HG03342 (cell line): ENCODE data around the gene CYB561A3.

Experiments used
- ATAC-seq: cut with Tn5 transposase; IDR thresholded peaks from one replicate; pipeline ENCODE4 v1.9.1; 2021; ENCODE audit warnings: mild to moderate bottlenecking, moderate library complexity; ENCODE audit not compliant: unreplicated experiment

CYB561A3 gene

DNA sequence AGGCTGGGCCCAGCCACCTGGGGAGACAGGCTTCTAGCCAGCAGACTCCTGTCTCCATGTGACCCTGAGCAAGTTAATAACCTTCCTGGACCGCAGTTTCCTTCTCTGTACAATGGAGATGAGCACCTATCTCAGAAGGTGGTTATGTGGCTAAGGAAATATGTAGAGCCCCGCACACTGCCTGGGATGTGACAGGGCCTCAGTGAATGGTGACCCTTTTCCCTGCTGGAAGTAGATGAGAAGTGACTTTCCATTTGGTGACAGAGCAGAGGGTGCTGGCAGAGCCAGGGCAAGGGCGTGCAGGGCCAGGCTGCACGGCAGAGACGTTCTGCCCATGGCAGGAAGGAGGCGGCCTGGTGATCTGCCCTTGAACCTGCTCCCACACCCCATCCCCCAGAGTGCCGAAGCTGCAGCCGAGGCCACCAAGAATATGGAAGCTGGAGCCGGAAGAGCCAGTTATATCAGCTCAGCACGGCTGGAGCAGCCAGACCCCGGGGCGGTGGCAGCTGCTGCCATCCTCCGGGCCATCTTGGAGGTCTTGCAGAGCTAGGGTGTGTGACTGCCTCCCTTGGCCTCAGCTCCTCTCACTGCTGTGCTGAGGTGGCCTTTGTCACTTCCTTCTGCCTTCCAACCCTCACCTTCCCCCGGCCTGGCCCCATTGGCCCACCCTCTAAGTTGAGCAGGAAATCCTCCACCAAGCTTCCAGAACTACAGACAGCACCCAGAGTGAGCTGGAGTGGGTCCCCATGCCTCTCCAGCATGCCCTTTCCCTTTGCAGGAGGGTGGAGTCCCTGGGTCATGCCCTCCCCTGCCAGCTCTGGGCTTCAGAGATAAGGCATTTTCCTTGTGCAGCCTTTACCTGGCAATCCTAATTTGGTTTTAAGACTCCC is 15.5 kb downstream of the CYB561A3 start:
- no peak for ATAC-seq

DNA sequence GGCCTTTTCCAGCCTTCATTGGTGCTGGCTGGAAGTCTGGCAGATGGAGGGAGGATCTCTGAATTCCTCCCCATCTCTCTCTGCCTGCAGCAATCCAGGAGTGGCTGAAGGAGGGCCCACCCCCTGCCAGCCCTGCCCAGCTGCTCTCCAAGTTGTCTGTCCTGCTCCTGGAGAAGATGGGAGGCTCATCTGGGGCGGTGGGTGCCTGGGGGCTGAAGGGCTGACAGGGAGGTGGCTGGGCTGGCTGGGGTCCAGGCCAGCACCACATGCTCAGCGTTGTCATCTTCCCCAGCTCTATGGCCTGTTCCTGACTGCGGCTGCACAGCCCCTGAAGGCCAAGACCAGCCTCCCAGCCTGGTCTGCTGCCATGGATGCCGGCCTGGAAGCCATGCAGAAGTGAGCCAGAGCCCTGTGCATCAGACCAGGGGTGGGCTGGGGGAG is 16.5 kb downstream of the CYB561A3 start:
- ATAC-seq, result no peak

DNA sequence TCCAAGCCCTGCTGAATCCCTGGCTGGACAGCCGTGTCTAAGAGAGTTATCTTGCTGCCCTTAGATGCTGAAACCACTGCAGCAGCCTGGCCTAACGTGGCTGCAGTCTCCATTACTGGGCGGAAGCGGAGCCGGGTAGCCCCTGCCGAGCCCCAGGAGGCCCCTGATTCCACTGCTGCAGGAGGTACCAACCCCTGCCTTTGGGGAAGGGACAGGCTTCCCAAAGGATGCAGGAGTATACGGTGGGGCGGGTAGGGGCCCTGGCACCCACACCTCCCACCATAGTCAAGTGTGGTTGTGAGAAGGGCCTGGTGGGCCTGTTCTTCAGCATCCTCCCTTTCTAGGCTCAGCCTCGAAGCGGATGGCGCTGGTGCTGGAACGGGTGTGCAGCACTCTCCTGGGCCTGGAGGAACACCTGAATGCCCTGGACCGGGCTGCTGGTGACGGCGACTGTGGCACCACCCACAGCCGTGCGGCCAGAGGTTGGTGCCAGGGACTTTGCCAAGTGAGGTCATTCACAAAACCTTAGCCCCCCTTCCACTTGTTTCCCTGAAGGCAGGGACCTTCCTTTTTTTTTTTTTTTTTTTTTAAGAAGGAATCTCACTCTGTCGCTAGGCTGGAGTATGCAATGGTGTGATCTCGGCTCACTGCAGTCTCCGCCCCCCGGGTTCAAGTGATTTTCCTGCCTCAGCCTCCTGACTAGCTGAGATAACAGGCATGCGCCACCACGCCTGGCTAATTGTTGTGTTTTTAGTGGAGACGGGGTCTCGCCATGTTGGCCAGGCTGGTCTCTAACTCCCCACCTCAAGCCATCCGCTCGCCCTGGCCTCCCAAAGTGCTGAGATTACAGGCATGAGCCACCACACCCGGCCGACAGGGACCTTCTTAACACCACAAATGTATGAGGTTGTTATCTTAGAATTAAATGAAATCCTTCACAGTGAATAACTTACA is 17.6 kb downstream of the CYB561A3 start:
- no peak for ATAC-seq

DNA sequence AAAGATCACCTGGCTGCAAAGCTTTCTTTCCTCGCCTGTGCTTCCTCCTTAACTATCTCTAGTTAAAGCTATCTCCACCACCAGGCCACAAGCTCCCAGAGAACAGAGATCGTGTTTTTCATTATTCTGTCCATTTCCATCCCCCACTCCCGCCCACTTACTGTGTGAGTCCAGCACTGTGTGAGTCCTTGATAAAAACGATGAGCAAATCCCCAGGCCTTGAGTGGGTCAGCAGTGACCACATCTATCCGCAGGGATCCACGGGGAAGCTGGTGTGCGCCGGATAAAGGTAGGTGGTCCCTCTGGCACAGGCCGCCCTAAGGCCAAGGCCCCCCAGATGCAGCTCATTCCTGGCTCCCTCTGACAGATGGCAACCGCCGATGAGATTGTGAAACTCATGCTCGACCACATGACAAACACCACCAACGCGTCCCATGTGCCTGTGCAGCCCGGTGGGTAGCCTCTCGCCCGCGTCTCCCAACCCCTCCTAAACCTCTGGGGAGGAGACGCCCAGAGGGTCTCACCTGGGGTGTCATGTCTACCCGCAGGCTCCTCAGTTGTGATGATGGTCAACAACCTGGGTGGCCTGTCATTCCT is 19.4 kb downstream of the CYB561A3 start:
- ATAC-seq, result no peak

DNA sequence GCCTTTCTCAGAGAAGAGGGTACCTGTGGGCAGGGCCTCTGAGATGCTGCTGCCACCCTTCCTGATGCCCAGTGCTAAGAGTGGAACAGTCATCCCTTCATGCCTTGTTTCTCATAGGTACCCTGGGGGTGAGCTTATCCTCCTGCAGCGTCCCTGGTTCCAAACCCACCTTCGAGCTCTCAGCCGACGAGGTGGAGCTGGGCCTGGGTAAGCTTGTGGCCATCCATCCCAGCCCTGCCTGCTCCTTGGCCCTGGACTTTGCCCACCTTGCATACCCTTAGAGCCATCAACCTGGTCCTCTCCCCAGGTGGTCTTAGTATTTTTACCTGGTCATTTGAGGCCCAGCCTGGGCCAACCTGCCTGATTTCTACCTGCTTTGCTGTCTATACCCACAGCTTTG is 20.0 kb downstream of the CYB561A3 start:
- no peak for ATAC-seq

DNA sequence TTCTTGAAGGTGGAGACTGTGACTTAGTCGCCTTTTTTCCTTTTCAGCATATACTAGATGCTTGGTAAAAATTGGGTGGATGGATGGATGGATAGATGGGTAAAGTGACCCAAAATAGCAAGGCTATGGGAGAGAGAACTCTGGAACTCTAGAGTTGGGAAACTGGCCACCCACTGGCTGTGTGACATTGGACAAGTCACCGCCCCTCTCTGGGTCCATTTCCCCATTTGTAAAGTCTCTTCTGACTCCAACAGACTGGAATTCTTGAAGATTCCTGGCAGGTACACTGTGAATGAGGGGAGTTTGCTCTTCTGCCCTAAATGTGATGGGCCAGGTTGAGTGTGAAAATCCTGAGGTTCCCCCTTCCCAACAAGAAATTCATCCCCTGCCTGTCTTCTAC is 20.7 kb downstream of the CYB561A3 start:
- no peak for ATAC-seq

DNA sequence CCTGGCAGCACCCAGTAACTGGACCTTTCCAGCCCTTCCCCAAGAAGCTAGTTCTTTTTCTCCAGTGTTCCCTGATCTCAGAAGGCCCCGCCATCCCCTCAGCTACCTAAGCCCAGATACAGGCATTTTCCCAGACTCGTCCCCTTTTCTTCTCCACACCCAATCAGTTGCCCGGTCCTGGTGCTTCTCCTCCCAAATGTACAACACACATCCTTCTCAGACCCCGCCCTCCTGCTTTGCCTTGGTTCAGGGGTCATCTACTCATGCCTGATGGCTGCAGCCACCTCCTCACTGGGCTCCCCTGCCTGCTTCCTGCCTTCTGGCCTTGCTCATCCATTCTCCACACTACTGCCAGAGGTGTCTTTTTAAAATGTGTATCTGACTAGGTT is 22.2 kb downstream of the CYB561A3 start:
- no peak for ATAC-seq

DNA sequence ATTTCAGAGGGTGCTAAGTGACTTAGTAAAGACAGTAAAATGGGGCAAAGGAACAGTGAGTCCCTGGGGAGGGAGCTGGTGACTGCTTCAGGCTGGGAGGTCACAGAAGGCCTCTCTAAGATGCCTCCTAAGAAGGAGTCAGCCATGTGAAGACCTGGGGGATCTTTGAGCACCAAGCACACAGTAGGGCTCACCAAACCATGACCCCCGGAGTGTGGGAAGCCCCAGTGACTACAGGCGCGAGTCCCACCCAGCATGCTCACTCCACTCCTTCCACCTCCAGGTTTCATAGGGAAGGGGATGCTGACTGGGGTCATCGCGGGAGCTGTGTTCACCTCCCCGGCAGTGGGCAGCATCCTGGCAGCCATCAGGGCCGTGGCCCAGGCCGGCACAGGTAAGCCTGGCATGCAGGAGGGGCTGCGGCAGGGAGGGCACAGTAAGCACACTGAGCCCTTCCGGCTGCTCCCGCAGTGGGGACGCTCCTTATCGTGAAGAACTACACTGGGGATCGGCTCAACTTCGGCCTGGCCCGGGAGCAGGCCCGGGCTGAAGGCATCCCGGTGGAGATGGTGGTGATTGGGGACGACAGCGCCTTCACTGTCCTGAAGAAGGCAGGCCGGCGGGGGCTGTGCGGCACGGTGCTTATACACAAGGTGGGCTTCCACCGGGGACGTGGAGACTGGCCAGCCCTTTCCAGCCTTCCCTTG is 22.7 kb downstream of the CYB561A3 start:
- ATAC-seq, result no peak

DNA sequence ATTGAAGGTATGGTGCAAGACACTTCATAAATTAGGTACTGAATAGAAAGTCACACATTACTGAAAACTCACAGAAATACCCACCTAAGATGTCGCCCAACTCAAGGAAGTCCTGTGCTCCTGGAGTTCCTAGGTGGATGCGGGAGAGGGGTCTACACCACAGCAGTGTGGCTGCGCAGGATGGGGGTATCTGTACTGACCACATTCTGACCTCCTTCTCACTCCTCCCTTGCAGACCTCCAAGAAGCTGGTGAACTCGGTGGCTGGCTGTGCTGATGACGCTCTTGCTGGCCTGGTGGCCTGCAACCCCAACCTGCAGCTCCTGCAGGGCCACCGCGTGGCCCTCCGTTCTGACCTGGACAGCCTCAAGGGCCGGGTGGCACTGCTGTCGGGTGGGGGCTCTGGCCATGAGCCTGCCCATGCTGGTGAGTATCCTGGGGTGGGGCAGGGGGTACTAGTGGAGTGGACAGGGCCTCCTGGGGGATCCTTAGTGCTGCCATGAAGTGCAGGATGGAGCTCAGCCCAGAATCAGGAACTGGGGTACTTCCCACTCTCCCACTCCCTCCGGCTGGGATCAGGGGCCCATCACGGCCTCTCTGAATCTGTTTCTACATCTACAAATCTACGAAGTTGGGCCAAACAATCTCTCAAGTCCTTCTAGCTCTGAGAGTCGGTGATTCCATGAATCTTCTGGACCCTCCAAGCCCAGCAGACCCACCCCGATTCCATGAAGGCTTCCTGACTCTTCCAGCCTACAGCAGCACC is 23.8 kb downstream of the CYB561A3 start:
- no peak for ATAC-seq

DNA sequence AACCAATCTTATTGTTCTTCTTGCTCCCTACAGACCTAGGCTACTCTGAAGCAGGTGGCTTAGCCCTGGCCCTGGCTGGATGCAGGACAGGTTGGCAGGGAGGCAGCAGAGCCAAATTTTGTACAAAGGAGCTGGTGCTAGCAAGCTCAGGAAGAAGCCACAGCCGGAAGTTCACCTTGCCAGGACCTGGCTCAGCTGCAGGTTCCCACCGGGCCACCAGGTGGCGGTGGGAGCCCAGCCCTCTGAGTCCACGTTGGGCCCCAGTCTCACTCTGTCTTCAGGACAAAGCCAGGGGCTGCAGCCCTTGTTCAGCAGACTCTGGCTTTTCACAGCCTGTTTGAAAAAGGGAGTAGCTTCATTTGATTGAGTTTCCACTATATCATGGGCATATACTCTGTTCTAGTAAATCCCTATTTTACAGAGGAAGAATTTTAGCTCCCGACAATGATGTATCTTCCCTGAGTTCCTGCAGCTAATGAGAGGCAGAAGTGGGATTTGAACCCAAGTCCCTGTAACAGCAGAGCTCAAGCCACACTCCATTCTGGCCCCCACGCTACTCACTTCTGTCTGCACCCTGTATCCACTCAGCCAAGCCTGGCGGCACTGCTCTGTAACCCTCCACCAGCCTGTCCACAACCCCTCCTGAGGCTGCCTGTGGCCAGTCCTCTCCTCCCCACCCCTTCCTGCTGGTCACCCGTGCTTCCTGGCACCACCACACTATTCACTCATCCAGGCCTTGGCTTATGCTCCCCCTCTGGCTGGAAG is 25.3 kb downstream of the CYB561A3 start:
- ATAC-seq, result peak; percentile 43

DNA sequence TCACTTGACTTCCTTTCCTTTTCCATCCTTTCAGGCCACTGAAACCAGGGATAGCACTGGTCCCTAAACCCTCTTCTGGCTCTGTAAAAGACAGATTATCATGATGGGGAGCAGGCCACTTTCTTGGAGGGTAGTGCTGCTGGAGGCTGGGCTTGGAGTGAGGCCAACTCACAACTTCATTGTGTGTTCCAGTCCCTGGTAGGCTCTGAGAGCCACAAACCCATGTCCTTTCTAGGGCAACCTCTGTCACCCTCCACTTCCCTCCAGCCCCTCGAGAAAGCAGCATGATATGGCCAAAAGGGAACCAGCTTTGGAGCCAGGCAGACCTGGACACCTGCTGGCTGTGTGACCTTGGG is 26.3 kb downstream of the CYB561A3 start:
- ATAC-seq, result no peak

DNA sequence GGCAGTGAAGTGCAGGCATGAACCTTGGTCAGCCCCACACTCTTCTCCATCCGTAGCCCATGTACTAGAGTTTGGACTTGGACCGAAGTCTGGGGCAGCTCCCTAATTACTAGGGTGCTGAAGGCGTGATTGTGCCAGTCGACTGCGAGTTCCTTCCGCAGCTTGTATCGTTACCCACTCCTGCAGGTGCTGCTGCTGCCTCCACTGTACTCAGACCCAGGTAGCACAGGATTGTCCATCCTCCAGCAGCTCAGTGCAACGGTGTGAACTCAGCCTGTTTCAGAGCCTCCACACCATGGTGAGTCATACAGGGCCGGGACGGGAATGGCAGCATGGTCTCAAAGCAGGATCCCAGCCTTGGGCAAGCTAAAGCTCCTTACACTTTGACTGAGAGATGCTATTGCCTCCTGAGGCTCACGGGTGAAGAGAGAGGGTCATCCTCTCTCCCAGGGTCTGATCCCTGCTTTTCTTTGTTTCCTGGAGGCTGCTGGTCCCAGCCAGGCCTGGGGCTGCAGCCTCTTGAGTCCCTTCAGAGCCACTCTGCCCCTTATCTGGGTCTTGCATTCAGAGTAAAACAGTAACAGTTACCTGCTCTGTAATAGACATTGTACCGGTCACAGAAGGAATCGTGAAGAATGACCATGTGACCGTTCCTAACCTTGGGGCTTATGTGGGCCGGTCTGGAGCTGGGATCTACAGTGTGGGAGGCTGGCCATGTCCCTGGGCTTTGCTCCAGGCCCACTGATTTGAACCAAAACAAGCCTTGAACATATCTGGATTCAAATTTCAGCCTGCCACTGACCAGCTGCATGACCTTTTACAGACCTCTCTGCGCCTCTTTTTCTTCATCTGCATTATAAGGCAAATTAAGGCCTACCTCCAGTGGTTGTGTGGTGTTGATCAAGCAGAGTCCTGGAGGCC is 27.0 kb downstream of the CYB561A3 start:
- ATAC-seq, result no peak

DNA sequence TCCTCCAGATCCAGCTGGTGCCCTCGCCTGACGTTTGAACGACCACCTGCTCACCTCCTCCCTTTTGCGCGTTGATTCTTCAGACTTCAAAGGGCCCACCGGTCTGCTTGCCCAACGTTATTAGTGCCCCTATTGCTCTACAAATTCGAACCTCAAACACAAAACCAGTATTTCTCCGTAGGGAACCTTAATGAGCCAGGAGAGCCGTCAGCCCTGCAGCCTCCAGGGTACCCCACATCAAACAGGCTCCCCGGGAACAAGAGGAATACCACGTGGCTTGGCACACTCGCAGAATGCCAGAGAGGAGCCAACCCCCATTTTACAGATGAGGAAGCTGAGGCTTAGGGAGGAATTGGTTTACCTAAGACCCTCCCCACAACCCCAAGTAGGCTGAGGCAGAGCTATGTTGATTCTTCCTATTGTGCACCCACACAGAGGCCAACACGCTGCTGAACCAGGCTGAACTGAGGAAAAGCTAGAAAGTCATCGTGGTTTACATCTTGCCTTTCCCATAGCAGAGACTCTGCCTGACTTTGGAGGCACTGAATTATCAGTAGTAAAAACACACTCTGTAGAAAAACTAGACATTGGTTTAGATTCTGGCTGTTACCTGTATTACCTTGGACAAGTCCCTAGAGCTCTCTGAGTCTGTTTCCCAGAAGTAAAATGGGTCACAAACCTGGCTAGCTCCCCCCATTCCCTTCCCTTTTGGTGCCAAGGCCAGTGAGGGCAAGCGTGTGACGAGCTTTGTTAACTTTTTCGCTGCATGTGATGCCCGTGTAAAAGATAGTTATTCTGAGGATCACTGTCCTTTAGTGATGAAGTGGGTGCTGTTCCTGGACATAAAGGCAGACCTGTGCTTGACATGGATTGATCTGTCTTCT is 27.9 kb downstream of the CYB561A3 start:
- ATAC-seq, result no peak

DNA sequence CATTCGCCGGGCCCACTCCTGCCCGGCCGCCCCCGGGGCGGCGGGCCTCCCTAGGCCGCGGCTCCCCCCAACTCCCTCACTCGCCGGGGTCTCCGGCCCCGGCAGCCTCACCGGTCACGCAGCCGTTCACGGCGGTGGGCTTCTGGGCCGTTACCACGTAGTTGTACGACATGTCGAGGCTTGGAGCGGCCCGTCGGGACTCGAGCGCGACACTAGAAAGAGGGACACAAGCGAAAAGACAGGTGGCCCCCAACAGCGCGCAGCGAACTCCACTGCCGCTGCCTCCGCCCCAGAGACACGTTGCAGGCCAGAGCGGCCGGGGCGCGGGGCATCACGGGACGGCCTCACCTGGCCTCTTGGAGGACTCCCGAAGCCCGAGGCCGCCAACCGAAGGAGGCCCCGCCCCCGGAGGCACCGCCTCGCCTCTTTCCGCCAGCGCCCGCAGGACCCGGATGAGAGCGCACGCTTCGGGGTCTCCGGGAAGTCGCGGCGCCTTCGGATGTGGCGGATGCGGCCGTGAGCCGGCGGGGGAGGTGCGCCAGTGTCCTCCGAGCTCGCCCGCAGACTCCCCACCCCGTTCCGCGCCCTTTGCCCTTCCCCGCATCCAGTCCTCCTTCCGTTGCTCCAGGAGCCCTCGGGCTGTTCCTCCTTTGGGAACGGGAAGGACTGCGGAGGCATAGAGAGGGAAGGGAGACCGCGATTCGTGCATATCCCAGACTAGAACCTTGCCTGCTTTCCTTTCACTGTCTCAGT is 28.7 kb downstream of the CYB561A3 start, which contains the start of the genes DDB1 and TKFC:
DDB1 (minus strand) TSS at position 309 of the 753 bp plus-strand sequence; CDS start at position 172, 137 bp downstream.
TKFC (plus strand) TSS at position 432 of the 753 bp plus-strand sequence. CDS start 1,501 bp downstream, outside the sequence.
- peak; percentile 87 for ATAC-seq

DNA sequence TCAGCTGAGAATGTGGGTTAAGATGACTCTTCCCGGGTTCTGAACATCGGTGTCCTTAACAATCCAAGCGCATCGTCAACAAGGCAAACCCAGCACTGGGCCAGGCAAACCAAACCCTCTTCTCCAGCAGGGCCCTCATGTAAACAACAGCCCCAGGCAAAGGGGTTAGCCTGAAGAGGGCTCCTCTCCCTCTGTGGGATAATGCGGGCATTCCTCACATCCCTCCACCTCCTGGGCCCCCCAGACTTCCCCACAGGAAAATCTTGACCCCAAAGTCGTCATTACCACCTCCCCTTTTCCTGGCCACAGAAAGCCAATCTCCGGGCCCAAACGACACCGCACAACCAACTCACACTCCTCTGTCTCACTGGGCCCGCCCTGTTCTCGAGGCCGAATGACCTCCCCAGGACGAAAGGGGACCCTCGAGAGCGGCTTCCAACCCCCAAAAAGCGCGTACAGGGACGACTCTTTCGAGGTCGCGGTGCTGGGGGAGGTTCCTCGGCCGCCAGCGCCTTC is 29.3 kb downstream of the CYB561A3 start:
- ATAC-seq, result no peak

DNA sequence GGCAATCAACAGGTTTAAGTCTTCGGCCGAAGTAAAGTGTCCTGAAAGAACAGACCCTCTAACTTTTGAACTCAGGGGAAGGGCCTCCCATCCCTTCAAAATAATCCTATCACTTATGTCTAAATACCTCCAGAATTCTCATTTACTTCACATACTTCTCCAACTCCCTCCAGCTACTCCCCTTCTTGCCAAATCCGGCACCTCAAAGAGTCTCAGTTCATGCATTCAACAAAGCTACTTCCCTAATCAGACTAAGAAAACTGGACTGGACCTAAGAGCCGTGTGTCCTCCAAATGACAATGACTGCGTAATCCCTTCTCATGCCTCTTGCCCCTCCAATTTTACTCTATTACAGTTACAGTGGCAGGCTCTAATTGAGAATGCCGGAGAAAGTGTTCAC is 30.0 kb downstream of the CYB561A3 start:
- ATAC-seq, result no peak
